Activated naive CD4-positive, alpha-beta T cell treated with anti-CD3 and anti-CD28 coated beads, Interleukin-2, amount 50 U/mL, for 72 hours (primary cell): ENCODE measurements around the gene SALL4. TPM values are rescaled to one million over a fixed set of nuclear protein-coding genes. Genes with fewer than 3 reads are reported as not detected.
"Not testable (repeated sequence)": the region's sequence is repeated elsewhere in the genome, so short reads cannot be mapped to it uniquely, and the experiment has no call there.

ENCODE experiments used
- ATAC-seq, 2 donors: fragments of 150-1000 bp; cut with Tn5 transposase; 2 replicates each; pipeline ENCODE4 v1.10.0; 2021; ENCODE audit warnings: mild to moderate bottlenecking in 2 of 2, moderate library complexity in 2 of 2
- DNase-seq, 2 donors: peaks; one replicate each; pipeline ENCODE4 v3.0.0; 2021 to 2022; ENCODE audit warnings: low spot score in 2 of 2
- H3K27ac Mint-ChIP-seq, 2 donors: one replicate each; pipeline ENCODE4 v1.8.0; 2022; ENCODE audit warnings: mild to moderate bottlenecking in 2 of 2, mixed read lengths in 2 of 2
- H3K36me3 Mint-ChIP-seq, 2 donors: one replicate each; pipeline ENCODE4 v1.8.0; 2022; ENCODE audit warnings: mixed read lengths in 2 of 2
- H3K9me3 Mint-ChIP-seq, 2 donors: one replicate each; pipeline ENCODE4 v1.8.0; 2022; ENCODE audit warnings: mixed read lengths in 2 of 2
- total RNA-seq, 2 donors: library from RNA; stranded (reverse); gene quantifications; one replicate each; pipeline ENCODE4 v1.2.3, GENCODE V29; 2022

The SALL4 gene
- under 1 TPM; 0.12 to 0.36 TPM for total RNA-seq

DNA sequence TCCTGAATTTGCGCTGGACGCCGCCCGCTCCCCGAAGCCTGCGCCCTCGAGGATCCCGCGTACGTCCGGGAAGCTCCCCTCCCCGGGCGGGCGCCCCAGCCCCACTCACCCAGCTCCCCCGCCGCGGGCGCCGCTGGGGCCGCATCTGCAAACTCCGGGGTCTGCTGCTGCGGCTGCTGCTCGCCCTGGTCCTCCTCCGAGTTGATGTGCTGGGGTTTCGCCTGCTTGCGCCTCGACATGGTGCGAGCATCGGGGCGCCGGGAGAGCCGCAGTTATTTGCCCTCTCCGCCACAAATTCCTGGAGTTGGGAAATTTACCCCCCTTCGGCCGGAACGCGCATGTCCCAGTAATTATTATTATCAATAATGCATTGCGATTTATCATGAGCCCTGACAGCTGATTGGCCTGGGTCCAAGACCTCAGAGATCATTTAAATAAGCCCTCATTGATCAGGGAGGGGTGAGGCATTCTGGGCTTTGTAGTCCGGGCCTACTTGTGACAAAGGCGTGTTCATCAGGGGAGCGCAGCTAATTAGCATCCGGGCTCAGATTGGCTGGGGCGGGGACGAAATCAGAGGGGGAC lies at the start of gene SALL4:
TSS of gene SALL4 (minus strand) at position 352 of the 582 bp plus-strand sequence. CDS start at position 239, 113 bp downstream.
- no peaks in the 10 kb centered on the region for H3K36me3 Mint-ChIP-seq
- no peak within 1 kb of the TSS for H3K27ac Mint-ChIP-seq
- ATAC-seq (no peak), DNase-seq (no peak)
- no peaks in the 10 kb centered on the region for H3K9me3 Mint-ChIP-seq

DNA sequence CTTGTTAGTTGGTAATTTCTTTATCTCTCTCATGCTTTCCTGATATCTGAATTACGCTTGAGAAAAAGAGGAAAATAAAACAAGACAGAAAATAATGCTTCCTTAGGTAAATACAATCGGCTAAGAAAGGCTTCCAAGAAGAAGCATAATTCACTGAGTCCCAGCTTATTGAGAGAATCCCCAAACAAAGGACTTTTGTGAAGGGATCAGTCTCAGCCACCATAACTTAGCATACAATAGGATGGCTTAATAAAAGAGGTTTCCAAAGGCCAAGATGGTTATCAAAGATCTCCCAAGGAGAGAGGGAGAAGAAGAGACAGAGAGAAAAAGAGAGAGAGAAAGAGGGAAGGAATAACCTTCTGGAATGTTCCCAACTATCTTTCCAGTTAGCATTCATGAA lies 46.0 kb upstream of the SALL4 start:
- no peaks in the 10 kb centered on the region for H3K36me3 Mint-ChIP-seq
- H3K9me3 Mint-ChIP-seq, result no peaks in the 10 kb centered on the region
- H3K27ac Mint-ChIP-seq, result no peak overlapping the region
- no peak for DNase-seq
- ATAC-seq, result no peak

DNA sequence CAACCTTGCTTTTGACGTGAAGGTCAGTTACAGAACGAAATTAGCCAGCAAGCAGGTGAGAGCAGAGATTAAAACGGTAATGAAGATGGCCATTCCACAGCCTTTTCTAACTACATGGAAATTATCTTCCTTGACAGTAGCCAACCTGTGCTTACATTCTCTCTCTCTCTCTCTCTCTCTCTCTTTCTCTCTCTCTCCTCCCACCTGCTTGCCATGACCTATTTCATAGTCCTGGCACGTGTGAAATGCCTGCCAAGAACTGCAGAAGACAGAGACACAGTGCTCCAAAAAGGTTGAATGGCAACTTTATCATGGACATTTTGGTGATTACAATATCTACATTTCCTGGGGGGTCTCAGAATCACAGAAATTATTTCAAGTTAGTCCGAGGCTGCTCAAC lies 38.5 kb upstream of the SALL4 start:
- Mint-ChIP-seq H3K36me3 (no peaks in the 10 kb centered on the region), H3K27ac (no peak overlapping the region), H3K9me3 (no peaks in the 10 kb centered on the region)
- ATAC-seq (no peak), DNase-seq (no peak)

DNA sequence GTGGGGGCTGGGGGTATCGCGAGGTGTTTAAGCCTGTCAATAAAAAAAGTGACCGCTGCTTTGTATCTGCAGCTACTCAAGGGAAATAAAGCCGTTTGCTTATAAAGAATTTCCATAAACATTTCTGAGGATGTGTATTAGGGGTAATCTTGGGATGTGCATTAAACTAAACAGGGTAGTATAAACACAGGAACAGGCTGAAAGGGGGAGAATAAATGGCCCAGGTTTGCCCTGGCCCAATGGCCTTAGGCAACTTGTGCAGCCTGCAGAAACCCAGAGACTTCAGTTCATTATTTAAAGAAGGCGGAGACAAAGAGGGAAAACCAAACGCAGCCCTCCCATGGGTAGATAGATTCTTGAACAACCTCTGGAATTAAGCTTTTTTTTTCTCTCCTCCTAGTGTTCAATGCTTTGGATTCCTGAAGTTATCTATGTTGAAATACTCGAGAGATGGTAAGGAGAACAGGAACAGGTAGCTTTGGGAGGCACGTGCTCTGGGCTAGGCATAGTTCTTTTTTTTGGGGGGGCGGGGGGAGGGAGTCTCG lies 35.6 kb upstream of the SALL4 start:
- Mint-ChIP-seq H3K27ac (no peak overlapping the region), H3K9me3 (no peaks in the 10 kb centered on the region), H3K36me3 (no peaks in the 10 kb centered on the region)
- no peak for ATAC-seq
- no peak for DNase-seq

DNA sequence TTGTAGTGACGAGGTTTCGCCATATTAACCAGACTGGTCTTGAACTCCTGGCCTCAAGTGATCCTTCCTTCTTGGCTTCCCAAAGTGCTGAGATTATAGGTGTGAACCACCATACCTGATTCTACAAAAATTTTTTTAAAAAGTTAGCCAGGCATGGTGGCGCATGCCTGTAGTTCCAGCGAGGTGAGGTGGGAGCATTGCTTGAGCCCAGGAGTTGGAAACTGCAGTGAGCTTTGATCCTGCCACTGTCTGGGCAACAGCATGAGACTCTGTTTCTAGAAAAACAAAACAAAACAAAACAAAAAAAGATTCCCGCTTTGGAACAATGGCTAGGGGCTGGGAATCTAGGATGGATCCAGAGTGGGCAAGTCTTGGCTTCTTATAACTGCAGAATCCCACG lies 35.1 kb upstream of the SALL4 start:
- ATAC-seq, result no peak
- H3K27ac Mint-ChIP-seq, result no peak overlapping the region
- no peaks in the 10 kb centered on the region for H3K9me3 Mint-ChIP-seq
- no peak for DNase-seq
- H3K36me3 Mint-ChIP-seq, result no peaks in the 10 kb centered on the region

DNA sequence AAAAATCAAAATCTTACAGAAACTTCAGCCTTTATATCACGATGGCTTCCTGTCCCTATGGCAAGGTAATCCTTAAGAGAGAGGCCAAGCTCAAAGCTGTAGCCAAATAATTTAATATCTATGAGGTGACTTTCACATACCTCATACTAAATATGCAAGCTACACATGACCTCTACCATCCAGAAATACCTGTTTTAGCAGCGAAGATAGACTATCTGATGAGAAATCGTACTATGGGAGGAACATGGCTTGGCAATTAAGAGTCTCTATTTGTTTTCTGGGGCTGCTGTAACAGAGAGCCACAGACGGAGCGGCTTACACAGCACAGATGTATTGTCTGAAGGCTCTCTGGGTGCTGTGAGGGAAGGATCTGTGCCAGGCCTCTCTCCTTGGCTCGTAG lies 31.0 kb upstream of the SALL4 start:
- Mint-ChIP-seq H3K27ac (no peak overlapping the region), H3K36me3 (no peaks in the 10 kb centered on the region), H3K9me3 (no peaks in the 10 kb centered on the region)
- ATAC-seq, result no peak
- no peak for DNase-seq

DNA sequence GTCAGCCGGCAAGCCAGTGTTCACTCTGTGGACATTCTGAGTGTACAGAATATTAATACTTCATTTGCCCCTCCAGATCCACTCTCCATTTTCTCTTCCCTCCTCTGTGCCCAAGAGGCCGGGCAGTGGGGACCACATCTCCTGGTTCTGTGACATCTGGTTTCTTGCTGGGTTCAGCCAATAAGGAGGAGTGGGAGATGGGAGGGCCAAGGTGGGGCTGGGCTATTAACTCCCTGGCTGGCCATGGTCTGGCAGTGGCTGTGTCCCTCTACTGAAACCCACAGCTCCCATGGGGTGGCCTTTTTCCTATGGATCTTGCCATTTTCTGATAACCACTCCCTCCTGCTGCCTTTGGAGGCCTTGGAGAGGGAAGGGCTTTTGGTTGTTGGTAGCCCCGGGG lies 30.0 kb upstream of the SALL4 start:
- Mint-ChIP-seq H3K27ac (no peak overlapping the region), H3K36me3 (no peaks in the 10 kb centered on the region), H3K9me3 (no peaks in the 10 kb centered on the region)
- no peak for DNase-seq
- no peak for ATAC-seq

DNA sequence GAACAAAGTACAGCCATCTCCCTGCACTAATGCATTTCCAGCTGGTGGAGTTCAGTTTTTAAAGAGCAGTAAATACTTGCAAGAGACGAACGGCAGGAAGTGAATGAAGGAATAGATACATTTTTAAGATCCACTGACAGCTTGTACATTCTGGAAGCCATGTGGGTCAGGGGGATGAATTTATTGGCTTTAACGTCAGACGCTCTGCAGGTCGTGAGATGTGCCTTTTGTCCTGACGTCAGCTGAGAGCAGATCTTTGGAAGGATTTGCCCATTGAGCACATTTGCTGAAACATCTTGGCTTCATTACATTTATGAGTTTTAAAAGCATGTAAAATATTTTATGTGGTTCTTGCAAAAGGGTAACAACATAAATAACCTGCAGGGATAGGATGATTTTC lies 29.5 kb upstream of the SALL4 start:
- no peaks in the 10 kb centered on the region for H3K9me3 Mint-ChIP-seq
- H3K36me3 Mint-ChIP-seq, result no peaks in the 10 kb centered on the region
- ATAC-seq (no peak), DNase-seq (no peak)
- no peak overlapping the region for H3K27ac Mint-ChIP-seq

DNA sequence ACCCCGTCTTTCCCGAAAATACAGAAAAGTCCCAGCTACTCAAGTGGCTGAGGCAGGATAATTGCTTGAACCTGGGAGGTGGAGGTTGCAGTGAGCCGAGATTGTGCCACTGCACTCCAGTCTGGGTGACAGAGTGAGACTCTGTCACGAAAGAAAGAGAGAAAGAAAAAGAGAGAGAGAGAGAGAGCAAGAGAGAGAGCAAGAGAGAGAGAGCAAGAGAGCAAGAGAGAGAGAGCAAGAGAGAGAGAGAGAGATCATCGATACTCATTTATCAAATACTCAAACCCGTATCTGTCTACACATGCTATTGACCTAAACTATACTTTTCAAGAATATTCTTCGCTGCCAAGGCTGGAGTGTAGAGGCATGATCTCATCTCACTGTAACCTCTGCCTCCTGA lies 28.2 kb upstream of the SALL4 start:
- H3K36me3 Mint-ChIP-seq, result no peaks in the 10 kb centered on the region
- ATAC-seq (no peak), DNase-seq (no peak)
- H3K27ac Mint-ChIP-seq, result no peak overlapping the region
- H3K9me3 Mint-ChIP-seq, result no peaks in the 10 kb centered on the region

DNA sequence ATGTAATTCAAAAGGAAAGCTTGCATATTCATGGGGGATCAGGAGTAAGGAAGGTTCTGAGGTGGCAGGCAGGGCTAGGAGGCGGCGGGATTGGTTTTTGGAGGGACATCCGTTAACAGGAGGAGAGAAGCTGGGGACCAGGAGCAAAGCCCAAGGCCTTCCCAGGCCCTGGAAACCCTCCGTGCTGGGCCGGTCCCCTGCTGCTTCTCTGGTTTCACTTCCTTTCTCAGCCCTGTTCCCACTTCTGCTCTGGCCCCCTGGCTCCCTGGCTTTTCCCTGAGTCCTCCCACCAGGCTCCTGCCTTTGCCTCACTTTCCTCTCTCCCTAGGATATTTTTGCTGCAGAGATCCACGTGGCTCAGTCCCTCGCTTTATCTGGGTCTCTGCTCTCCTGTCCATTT lies 26.4 kb upstream of the SALL4 start:
- no peak for ATAC-seq
- no peak for DNase-seq
- H3K9me3 Mint-ChIP-seq, result no peaks in the 10 kb centered on the region
- H3K27ac Mint-ChIP-seq, result no peak overlapping the region
- no peaks in the 10 kb centered on the region for H3K36me3 Mint-ChIP-seq

DNA sequence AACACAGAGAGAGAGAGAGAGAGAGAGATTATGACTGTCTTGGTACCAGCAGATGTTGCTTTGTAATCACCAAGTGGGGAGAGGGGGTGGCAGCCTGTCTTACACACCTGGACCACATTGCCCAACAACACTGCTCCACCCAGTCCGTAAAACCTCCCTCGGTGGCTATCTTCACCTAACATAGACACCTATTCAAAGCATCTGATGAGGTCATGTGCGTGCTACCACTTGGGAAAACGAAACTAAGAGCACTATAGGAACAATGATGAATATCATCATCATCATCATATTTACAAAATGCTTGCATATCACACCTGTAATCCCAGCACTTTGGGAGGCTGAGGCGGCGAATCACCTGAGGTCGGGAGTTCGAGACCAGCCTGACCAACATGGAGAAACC lies 24.1 kb upstream of the SALL4 start:
- no peak overlapping the region for H3K27ac Mint-ChIP-seq
- no peaks in the 10 kb centered on the region for H3K36me3 Mint-ChIP-seq
- no peaks in the 10 kb centered on the region for H3K9me3 Mint-ChIP-seq
- no peak for ATAC-seq
- DNase-seq, result no peak

DNA sequence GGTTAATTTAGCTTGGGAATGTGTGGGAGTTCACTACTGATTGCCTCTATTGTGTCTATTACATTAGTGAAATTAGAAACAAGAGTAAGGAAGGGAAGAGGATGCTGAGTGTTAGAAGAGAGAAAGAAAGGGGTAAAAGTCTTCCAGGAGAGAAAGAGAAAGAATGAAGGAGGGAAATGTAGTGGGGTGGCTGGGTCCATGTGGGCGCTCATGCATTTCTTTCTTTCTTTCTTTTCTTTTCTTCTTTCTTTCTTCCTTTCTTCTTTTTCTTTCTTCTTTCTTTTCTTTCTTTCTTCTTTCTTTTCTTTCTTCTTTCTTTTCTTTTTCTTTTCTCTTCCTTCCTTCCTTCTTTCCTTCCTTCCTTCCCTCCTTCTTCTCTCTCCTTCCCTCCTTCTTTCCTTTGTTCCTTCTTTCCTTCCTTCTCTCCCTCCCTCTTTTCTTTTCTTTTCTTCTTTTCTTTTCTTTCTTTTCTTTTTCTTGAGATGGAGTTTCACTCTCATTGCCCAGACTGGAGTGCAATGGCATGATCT lies 16.2 kb upstream of the SALL4 start:
- no peak overlapping the region for H3K27ac Mint-ChIP-seq
- DNase-seq (no peak), ATAC-seq (no peak)
- H3K36me3 Mint-ChIP-seq, result no peaks in the 10 kb centered on the region
- no peaks in the 10 kb centered on the region for H3K9me3 Mint-ChIP-seq

DNA sequence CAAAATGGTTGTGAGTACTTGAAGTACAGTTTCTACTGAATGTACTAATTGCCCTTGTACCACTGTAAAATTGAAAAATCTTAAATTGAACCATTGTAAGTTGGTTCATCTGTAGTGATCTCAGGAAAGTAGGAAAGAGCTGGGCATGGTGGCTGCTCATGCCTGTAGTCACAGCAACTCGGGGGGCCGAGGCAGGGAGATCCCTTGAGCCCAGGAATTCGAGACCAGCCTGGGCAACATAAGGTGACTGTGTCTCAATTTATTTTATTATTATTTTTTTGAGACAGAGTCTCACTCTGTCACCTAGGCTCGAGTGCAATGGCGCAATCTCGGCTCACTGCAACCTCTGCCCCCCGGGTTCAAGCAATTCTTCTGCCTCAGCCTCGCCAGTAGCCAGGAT lies 14.5 kb upstream of the SALL4 start:
- DNase-seq, H3K36me3 Mint-ChIP-seq, ATAC-seq, H3K9me3 Mint-ChIP-seq, H3K27ac Mint-ChIP-seq: not testable (repeated sequence)

DNA sequence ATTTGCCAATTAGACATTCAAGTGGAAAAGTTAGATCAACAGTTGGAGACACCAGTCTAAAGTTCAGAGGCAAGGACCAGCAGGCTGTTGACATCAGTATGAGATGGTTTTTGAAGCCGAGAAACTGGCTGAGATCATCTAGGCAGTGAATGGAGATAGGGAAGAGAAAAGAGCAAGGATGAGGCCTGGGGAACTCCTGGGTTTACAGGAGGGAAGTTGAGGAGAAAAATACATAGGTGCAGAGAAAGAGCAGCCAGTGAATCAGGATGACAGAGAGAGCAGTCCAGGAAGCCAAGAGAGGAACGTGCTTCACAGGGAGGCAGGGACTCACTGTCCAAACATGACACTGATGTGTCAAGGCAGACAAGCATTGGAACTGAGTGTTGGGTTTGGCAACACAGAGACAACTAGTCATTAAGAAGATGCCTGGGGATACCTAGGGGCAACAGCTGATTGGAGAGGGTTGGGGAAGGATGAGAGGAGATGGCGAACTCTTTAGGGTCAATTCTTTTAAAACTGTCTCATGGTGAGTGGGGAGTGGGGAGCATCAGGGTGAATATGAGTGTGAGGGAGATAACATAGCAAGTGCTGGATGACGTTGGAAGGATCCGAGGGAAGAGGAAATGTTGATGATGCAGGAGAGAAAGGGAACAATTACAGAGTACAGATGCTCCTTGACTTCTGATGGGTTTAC lies 13.2 kb upstream of the SALL4 start:
- peak overlapping the region in 1 of 2 donors; percentile 0 for H3K27ac Mint-ChIP-seq
- no peak for ATAC-seq
- DNase-seq, result no peak
- H3K36me3 Mint-ChIP-seq, result no peaks in the 10 kb centered on the region
- H3K9me3 Mint-ChIP-seq, result no peaks in the 10 kb centered on the region

DNA sequence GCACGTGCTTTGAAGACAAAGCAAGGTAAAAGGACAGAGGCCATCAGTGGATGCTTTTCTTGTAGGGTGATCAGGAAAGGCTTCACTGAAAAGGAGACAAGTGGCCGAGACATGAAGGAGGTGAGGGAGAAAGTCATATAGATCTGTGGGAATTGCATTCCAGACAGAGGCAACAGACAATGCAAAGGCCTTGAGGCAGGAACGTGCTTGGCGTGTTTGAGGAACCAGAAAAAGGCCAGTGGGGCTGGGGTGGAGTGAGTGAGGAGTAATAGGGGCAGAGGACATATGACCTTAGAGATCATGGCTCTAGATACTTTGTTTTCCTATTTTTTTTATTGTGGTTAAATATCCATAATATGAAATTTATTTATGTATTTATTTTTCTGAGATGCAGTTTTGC lies 10.5 kb upstream of the SALL4 start:
- ATAC-seq (no peak), DNase-seq (no peak)
- H3K27ac Mint-ChIP-seq, result no peak overlapping the region
- no peaks in the 10 kb centered on the region for H3K9me3 Mint-ChIP-seq
- no peaks in the 10 kb centered on the region for H3K36me3 Mint-ChIP-seq

DNA sequence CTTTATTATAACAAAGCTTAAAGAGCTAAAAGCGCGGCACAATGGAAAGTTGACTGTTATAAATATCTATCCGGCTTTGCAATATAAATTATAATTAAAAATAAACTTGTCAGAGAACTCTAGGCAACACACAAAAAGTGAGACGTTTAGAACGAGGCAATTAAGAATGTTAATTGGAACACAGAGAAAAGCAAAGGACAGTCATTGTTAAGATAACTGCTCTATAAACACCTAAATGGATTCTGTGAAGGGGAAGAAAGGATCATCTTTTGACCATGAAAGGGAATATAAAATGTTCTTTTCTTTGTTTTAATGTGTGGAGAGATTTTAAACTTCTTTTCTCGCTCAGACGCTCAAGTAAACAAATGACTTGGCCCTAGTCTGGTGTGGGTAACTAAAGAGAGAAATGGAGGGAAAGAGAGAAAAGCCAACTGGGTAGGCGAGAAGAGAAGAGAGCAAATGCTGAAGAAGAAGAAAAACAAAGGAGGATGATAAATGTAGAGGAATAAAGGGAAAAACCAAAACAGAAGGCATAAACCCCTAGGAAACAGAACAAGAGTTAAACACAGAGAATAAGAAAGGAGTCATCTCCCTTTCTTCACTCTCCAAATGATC lies 9.3 kb upstream of the SALL4 start:
- Mint-ChIP-seq H3K27ac (no peak overlapping the region), H3K36me3 (no peaks in the 10 kb centered on the region), H3K9me3 (no peaks in the 10 kb centered on the region)
- ATAC-seq (no peak), DNase-seq (no peak)

DNA sequence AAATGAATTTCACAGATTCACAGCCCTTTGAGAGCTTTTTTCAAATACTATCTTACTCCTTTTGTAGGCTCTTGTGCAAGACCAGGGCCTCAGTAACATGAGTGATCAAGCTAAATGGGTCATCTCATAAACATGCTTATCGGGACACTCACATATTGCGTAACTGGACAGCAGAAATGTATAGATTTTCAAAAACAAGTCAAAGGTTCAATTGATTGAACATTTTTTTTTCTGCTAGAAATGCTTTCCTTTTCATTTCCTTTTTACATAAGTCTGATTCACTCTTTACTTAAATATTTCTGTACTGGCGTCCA lies 8.7 kb upstream of the SALL4 start:
- ATAC-seq (no peak), DNase-seq (no peak)
- Mint-ChIP-seq H3K36me3 (no peaks in the 10 kb centered on the region), H3K27ac (no peak overlapping the region), H3K9me3 (no peaks in the 10 kb centered on the region)
